ENCODE measurements around the gene KIF3A. TPM values are rescaled to one million over a fixed set of nuclear protein-coding genes. Genes with fewer than 3 reads are reported as not detected.
A peak's percentile ranks its signal among the peaks of the same experiment; 100 is the strongest.

The KIF3A gene
- total RNA-seq, 4 donors from 2014 or later, result 2.2 to 7.6 (median 4.6) TPM

DNA sequence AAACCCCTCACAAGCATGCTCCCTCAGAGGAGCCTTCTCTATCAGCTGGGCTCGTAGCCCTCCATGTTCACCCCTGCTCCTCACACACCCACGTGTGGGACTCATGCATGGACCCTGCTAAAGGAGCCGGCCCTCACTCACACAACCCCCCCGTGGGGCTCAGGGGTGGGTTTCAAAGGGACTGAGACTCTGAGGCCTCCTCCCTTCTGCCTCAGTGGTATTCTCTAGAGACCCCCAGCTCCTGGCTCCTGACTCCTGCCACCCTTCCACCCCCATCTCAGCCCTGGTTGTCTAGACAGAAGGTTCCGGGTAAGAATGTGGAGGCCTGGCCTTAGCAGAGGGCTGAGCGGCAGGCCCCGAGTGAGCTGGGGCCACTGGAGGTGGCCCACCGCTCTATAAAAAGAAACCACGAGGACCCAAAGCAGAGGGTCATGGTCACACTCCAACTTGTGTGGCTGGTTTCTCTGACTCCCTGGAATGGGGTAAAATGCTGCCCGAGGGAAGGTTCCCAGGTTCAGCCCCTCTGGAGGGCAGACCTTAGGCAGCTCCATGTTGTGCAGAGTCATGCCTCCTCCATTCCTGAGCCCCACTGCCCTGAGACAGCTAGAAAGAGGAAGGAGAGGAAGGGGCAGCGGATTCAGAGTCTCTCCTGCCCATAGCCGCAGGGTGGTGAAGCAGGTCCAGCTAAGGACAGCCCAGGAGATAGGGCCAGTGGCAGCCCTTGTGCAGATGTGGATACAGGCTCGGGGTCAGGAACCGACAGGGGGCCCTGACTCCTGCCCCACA, 28.9 kb upstream of the KIF3A start:
- 89 to 98% methylated on average over 6 to 7 of the region's 14 CpGs for whole genome bisulfite sequencing, 2 donors
- no peak for DNase-seq
- Histone ChIP-seq H3K4me1 (peaks cover 5 to 55% (median 17%) of the 10 kb centered on the region in 3 donors), H3K4me3 (no peak overlapping the region), H3K27ac (peak overlapping the region in 1 of 4 donors; percentile 18), H3K36me3 (peaks cover 17 to 45% (median 30%) of the 10 kb centered on the region in 3 donors), H3K27me3 (no peaks in the 10 kb centered on the region), H3K9me3 (no peaks in the 10 kb centered on the region)
- intact Hi-C loops (cut with DNase I), result no loop called here
- TF ChIP-seq CTCF (IDR thresholded peaks at IDR 0.05) (no peak), POLR2A (IDR thresholded peaks at IDR 0.05) (no peak)

DNA sequence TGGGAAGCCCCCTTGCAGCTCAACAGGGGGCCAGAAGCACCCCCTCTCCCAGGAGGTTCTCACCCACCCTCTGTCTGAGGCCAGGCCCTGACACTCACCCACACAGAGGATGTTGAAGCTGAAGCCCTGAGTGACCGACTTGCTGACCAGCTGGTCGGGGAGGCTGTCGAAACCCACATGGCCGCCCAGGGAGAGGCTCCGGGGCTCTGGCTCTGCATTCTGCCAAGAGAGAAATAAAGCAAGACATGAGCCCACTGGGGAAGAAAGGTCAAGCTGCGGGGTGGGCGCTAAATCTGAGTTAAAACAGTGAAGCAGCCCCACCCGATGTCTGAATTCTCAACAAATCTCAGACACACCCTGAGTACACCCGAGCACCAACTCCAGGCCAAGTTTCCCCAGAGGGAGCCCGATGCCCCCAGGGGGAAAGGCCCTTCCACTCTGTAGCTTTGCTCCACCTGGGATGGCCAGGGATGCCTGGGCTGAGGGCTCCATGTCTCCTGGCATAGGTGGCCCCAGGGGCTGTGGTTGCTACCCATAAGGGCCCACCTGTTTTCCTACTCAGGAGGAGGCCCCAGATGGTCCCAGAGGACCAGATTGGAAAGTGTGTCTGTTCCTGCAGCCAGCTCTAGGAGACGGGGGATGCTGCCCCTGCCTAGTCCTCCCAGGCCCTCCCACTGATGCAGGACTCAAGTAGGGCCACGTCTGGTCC, 28.1 kb upstream of the KIF3A start:
- 90 to 98% methylated on average over 5 to 6 of the region's 12 CpGs for WGBS, 2 donors
- TF ChIP-seq CTCF (IDR thresholded peaks at IDR 0.05), result no peak
- Histone ChIP-seq H3K9me3 (no peaks in the 10 kb centered on the region), H3K4me1 (peaks cover 4 to 47% (median 12%) of the 10 kb centered on the region in 3 donors), H3K27ac (no peak overlapping the region), H3K27me3 (no peaks in the 10 kb centered on the region), H3K4me3 (no peak overlapping the region), H3K36me3 (peaks cover 17 to 53% (median 38%) of the 10 kb centered on the region in 3 donors)
- intact Hi-C loops (cut with DNase I), result no loop called here
- no peak for DNase-seq

DNA sequence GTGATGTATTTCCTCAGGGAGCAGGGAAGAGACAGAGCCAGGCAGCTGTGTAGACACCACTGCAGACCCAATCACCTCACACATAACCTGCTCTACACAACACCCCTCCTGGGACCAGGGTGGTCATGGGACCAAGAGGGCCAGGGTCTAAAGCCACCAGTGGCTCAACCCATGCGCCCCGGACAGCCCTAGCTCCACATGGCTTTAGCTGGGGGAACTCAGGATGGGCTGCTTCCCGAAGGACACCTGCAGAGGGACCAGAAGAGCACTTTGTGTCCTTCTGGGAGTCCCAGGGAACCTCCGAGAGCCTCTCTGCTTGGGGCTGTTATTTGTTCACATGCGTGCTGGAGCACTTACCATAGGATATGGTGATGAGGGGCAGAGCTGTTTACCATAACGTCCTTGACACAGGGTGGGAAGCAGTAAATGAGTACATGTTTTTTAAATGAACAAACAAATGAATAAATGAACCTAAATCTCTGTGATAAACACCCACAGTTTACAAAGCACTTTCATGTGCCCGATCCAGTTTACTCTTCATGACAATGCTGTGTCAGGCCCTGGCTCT, 27.4 kb upstream of the KIF3A start:
- Histone ChIP-seq H3K36me3 (peaks cover 17 to 60% (median 44%) of the 10 kb centered on the region in 3 donors), H3K4me3 (no peak overlapping the region), H3K27ac (no peak overlapping the region), H3K27me3 (no peaks in the 10 kb centered on the region), H3K9me3 (no peaks in the 10 kb centered on the region), H3K4me1 (peaks cover 4 to 47% (median 12%) of the 10 kb centered on the region in 3 donors)
- intact Hi-C loops (cut with DNase I), result no loop called here
- DNase-seq, result no peak
- 79 to 89% methylated on average over 4 to 6 of the region's 7 CpGs for WGBS, 2 donors
- TF ChIP-seq POLR2A (IDR thresholded peaks at IDR 0.05) (no peak), CTCF (IDR thresholded peaks at IDR 0.05) (no peak)

GRCh38 chr5:132764051-132764450, 26.7 kb upstream of the KIF3A start:
- no peak for DNase-seq
- intact Hi-C loops (cut with DNase I), result no loop called here
- no peak for TF ChIP-seq CTCF (IDR thresholded peaks at IDR 0.05)
- TF ChIP-seq POLR2A (IDR thresholded peaks at IDR 0.05), result no peak
- Histone ChIP-seq H3K4me3 (no peak overlapping the region), H3K4me1 (peaks cover 4 to 51% (median 12%) of the 10 kb centered on the region in 3 donors), H3K9me3 (no peaks in the 10 kb centered on the region), H3K27ac (no peak overlapping the region), H3K36me3 (peaks cover 17 to 67% (median 44%) of the 10 kb centered on the region in 3 donors), H3K27me3 (no peaks in the 10 kb centered on the region)
- 94 to 95% methylated on average over 4 to 7 of the region's 10 CpGs for WGBS, 2 donors

Measured in esophagus squamous epithelium (tissue), 5 donors.